Body of pancreas (tissue), 4 donors: Measurements from ENCODE around the gene ZNF84. TPM values are rescaled to one million over a fixed set of nuclear protein-coding genes. Genes with fewer than 3 reads are reported as not detected.

Experiments
- ATAC-seq: fragments of 150-250 bp; one replicate; pipeline ENCODE4 v1.9.1; 2016
- DNase-seq, 4 donors: peaks; one replicate each; pipeline ENCODE4 v3.0.0-alpha.2; 2019
- H3K27ac ChIP-seq, 4 donors: fragments of 200-600 bp; sonication (generic); 1 replicate in 3 of 4; 2 replicates in 1 of 4; pipeline versions ENCODE4 v1.5.1 to v1.6.1; 2016 to 2019; ENCODE audit warnings: mild to moderate bottlenecking in 1 of 4, mixed read lengths in 1 of 4, moderate library complexity in 1 of 4
- H3K27me3 ChIP-seq, 2 donors: fragments of 200-600 bp; sonication (generic); one replicate each; pipeline ENCODE4 v1.6.0; 2016; ENCODE audit warnings: mild to moderate bottlenecking in 1 of 2
- H3K36me3 ChIP-seq, 2 donors: fragments of 200-600 bp; sonication (generic); replicated peaks in 1 of 2; 2 replicates each; pipeline ENCODE4 v1.5.1; 2016; ENCODE audit warnings: low read depth in 2 of 2; ENCODE audit not compliant: insufficient read depth in 1 of 2
- H3K4me1 ChIP-seq: fragments of 200-600 bp; sonication (generic); one replicate; pipeline ENCODE4 v1.6.0; 2016
- H3K4me3 ChIP-seq, 2 donors: fragments of 200-600 bp; sonication (generic); 1 replicate in 1 of 2; 2 replicates in 1 of 2; pipeline ENCODE4 v1.5.1; 2016 to 2019
- H3K9me3 ChIP-seq, 3 donors: fragments of 200-600 bp; sonication (generic); 1 replicate in 2 of 3; 2 replicates in 1 of 3; pipeline ENCODE4 v1.5.1; 2016
- POLR2A ChIP-seq, 3 donors: fragments of 450-650 bp; IDR thresholded peaks; one replicate each; pipeline ENCODE4 v1.6.1; 2016; ENCODE audit warnings: antibody characterized with exemption in 3 of 3, mild to moderate bottlenecking in 2 of 3
- WGBS, 2 donors: methylation state at CpG; one replicate each; pipeline ENCODE4 v1.1.5; 2017; 5-methylcytosine and 5-hydroxymethylcytosine counted together
- intact Hi-C: fragments of 100-400 bp; cut with DNase I; formaldehyde crosslinking; loops from one replicate; pipeline ENCODE4 v1.15.1; 2023
- total RNA-seq, 2 donors: library from RNA; depleted of rRNA; stranded (reverse); fragments of >200 nt; gene quantifications; one replicate each; pipeline ENCODE4 v1.1.0, GENCODE V29; 2016
- TF ChIP-seq, protein P1 (sequence below), 7 experiments: fragments of 450-650 bp in 4 of 7; fragments of 200-600 bp in 3 of 7; sonication (generic) in 3 of 7; IDR thresholded peaks; one replicate each; pipeline ENCODE4 v1.5.1; 2016 to 2019; ENCODE audit warnings: antibody characterized with exemption in 7 of 7

The ZNF84 gene
- total RNA-seq = 10 to 100 TPM; 10.2 to 22.1 TPM

DNA sequence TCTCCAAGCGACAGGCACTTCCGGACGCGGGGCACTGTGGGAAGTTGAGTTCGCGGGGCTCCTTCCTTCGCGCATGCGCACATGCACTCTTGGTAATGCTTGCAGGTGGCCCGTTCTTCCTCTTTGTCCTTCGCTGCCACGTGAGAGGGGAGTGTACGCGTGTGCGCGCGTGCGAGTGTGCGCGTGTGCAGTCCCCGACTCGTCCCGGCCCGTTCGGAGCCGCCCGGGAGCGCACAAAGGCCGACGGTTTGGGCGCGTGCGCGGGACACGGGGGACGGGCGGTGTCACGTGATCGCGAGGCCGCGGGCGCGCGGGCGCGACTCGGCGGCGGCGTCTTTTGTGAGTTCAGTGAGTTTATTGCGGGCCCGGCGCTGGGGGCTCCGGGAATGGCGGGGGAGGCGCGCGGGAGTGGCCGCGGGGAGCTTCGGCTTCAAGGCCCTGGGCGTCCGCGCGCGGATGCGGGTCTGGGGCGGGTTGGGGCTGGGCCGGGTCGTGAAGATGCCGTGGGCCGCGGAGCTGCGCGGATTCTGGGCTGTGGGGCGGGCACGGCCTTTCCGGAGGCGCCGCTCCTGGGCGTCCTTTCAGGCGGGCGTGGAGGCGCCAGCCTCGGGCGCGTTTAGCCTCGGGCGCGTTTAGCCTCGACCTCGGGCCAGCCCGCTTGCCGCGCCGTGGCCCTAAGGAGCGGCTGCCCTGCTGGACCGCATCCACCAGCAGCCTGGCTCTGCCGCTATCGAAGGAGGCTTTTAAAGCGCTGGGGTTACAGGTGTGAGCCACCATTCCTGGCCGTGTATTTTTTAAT lies at the start of gene ZNF84:
ZNF84 (plus strand) TSS at position 303 of the 799 bp plus-strand sequence. CDS start 3,959 bp downstream, outside the sequence.
- H3K4me1 ChIP-seq = peaks cover 4% of the 10 kb centered on the region
- peak within 1 kb of the TSS; percentile 59 to 73 for H3K4me3 ChIP-seq
- ATAC-seq = peak; percentile 98
- intact Hi-C loops = no loop called here
- H3K36me3 ChIP-seq = peaks cover 8 to 9% of the 10 kb centered on the region in 2 donors
- H3K27me3 ChIP-seq = no peaks in the 10 kb centered on the region
- peak; percentile 45 to 70 (median 63) for TF ChIP-seq POLR2A (IDR thresholded peaks at IDR 0.05)
- TF ChIP-seq, protein P1, sequence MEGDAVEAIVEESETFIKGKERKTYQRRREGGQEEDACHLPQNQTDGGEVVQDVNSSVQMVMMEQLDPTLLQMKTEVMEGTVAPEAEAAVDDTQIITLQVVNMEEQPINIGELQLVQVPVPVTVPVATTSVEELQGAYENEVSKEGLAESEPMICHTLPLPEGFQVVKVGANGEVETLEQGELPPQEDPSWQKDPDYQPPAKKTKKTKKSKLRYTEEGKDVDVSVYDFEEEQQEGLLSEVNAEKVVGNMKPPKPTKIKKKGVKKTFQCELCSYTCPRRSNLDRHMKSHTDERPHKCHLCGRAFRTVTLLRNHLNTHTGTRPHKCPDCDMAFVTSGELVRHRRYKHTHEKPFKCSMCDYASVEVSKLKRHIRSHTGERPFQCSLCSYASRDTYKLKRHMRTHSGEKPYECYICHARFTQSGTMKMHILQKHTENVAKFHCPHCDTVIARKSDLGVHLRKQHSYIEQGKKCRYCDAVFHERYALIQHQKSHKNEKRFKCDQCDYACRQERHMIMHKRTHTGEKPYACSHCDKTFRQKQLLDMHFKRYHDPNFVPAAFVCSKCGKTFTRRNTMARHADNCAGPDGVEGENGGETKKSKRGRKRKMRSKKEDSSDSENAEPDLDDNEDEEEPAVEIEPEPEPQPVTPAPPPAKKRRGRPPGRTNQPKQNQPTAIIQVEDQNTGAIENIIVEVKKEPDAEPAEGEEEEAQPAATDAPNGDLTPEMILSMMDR (IDR thresholded peaks at IDR 0.05) = peak in 1 of 7 experiments; percentile 21
- H3K27ac ChIP-seq = peak within 1 kb of the TSS; percentile 84 to 95 (median 92)
- peaks cover 0 to 16% (median 0%) of the 10 kb centered on the region in 3 donors for H3K9me3 ChIP-seq
- WGBS, 2 donors = 0 to 1% methylated on average over 18 to 81 of the region's 103 CpGs
- DNase-seq = peak; percentile 96 to 98 (median 98)

DNA sequence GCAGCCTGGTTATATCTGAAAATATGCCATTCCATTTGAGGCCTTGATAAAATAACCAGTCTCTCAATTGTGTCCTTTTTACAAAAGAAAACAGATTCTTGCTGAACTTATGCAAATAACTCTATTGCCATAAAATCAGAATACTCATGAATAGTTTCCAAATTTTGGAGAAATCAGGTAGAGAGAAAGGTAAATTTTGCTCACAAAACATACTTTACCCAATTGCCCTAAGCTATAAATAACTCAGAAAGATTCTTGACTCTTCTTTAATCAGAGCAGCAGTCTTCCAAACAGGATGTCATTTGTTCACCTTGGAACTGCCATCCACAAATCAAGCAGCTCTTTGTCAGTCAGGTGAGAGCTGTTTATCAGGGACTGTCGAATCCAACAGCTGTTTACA lies 38.6 kb upstream of the ZNF84 start:
- no peak overlapping the region for H3K27ac ChIP-seq
- ATAC-seq (no peak), DNase-seq (no peak)
- H3K9me3 ChIP-seq = peaks cover 0 to 84% (median 0%) of the 10 kb centered on the region in 3 donors
- no peaks in the 10 kb centered on the region for H3K27me3 ChIP-seq
- H3K36me3 ChIP-seq = no peaks in the 10 kb centered on the region
- intact Hi-C loops = no loop called here
- no peak overlapping the region for H3K4me3 ChIP-seq
- TF ChIP-seq, protein P1 (IDR thresholded peaks at IDR 0.05) = no peak
- no peak for TF ChIP-seq POLR2A (IDR thresholded peaks at IDR 0.05)
- WGBS, 2 donors = 0 to 30% methylated on average over 1 of the region's 1 CpG
- H3K4me1 ChIP-seq = no peaks in the 10 kb centered on the region

DNA sequence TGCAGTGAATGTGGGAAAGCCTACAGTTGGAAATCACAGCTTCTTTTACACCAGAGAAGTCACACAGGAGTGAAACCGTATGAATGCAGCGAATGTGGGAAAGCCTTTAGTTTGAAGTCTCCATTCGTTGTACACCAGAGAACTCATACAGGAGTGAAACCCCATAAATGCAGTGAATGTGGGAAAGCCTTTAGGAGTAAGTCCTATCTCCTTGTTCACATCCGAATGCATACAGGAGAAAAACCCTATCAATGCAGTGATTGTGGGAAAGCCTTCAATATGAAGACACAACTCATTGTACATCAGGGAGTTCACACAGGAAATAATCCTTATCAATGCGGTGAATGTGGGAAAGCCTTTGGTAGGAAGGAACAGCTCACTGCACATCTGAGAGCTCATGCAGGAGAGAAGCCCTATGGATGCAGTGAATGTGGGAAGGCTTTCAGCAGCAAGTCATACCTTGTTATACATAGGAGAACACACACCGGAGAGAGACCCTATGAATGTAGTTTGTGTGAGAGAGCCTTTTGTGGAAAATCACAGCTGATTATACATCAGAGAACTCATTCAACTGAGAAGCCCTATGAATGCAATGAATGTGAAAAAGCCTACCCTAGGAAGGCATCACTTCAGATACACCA lies 26.5 kb upstream of the ZNF84 start:
- TF ChIP-seq, protein P1 (IDR thresholded peaks at IDR 0.05) = no peak
- TF ChIP-seq POLR2A (IDR thresholded peaks at IDR 0.05) = no peak
- intact Hi-C loops = no loop called here
- ATAC-seq (no peak), DNase-seq (no peak)
- H3K4me3 ChIP-seq = no peak overlapping the region
- no peaks in the 10 kb centered on the region for H3K4me1 ChIP-seq
- no peak overlapping the region for H3K27ac ChIP-seq
- 96 to 97% methylated on average over 6 of the region's 6 CpGs for WGBS, 2 donors
- H3K27me3 ChIP-seq = no peaks in the 10 kb centered on the region
- peaks cover 0 to 88% (median 7%) of the 10 kb centered on the region in 3 donors for H3K9me3 ChIP-seq
- H3K36me3 ChIP-seq = peaks cover 44 to 47% of the 10 kb centered on the region in 2 donors

DNA sequence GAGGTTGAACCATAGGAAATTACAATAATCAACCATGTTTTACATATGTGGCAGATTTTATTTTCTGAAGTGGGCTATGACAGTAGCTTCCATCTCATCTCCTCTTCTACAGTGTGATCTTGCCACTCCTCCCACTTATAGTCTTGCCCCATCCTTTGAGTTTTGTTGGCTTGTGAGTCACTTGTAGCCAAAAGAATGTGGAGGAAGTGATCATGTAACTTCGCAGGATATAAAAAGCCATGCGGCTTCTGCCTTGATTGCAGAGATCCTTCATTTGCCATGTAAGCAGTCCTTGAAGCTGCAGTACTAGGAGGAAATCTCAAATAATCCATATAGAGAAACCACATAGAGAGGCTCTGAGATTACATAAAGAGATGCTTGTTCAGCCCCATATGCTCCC lies 13.7 kb upstream of the ZNF84 start:
- no peak for TF ChIP-seq POLR2A (IDR thresholded peaks at IDR 0.05)
- TF ChIP-seq, protein P1 (IDR thresholded peaks at IDR 0.05) = no peak
- Histone ChIP-seq H3K27me3 (no peaks in the 10 kb centered on the region), H3K9me3 (peaks cover 0 to 27% (median 0%) of the 10 kb centered on the region in 3 donors), H3K36me3 (no peaks in the 10 kb centered on the region), H3K27ac (no peak overlapping the region), H3K4me1 (no peaks in the 10 kb centered on the region), H3K4me3 (no peak overlapping the region)
- intact Hi-C loops = no loop called here
- 72 to 92% methylated on average over 2 of the region's 2 CpGs for WGBS, 2 donors
- no peak for ATAC-seq
- DNase-seq = no peak
